Measurements from ENCODE around the gene KIAA1217. TPM values are rescaled to one million over a fixed set of nuclear protein-coding genes. Genes with fewer than 3 reads are reported as not detected.

KIAA1217 gene
- total RNA-seq, 1 experiment from 2014 or later: 18.6 TPM

GRCh38 chr10:24219963-24220362 is 11.0 kb downstream of the KIAA1217 start:
- no peak overlapping the region for H4K5ac ChIP-seq (ENCODE audit: insufficient read length, low read depth, low read length)
- no peak overlapping the region for H3T11ph ChIP-seq (ENCODE audit: low read length)
- H3K79me2 ChIP-seq (ENCODE audit: insufficient read depth, low read length): peaks cover 2% of the 10 kb centered on the region; the same call in 1 of the 2 replicates
- H3K23me2 ChIP-seq (ENCODE audit: insufficient read length, low read depth, low read length, poor library complexity, severe bottlenecking): no peaks in the 10 kb centered on the region
- H3K27me3 ChIP-seq (ENCODE audit: insufficient read depth, low read length): no peaks in the 10 kb centered on the region
- no peak overlapping the region for H3K9ac ChIP-seq (ENCODE audit: extremely low read depth, insufficient read length, low read length)
- no peaks in the 10 kb centered on the region for H3K9me3 ChIP-seq (ENCODE audit: control insufficient read depth, low read depth, low read length)
- H3K79me1 ChIP-seq (ENCODE audit: insufficient read depth, low read depth, low read length, poor library complexity, severe bottlenecking): no peaks in the 10 kb centered on the region
- DNase-seq: no peak
- H2AFZ ChIP-seq (ENCODE audit: low read length): no peak overlapping the region
- H2BK120ac ChIP-seq (ENCODE audit: low read depth, low read length, poor library complexity, severe bottlenecking): no peak overlapping the region
- no peak for TF ChIP-seq CTCF (conservative IDR thresholded peaks at IDR 0.05)
- H3K27me3 Mint-ChIP-seq (ENCODE audit: low read depth): no peaks in the 10 kb centered on the region
- no peak overlapping the region for H2AK5ac ChIP-seq (ENCODE audit: insufficient read length, low read length)
- no peak overlapping the region for H3K27ac ChIP-seq (ENCODE audit: insufficient read length, low read depth, low read length)
- H3K14ac ChIP-seq (ENCODE audit: insufficient read depth, low read length): no peak overlapping the region
- H3K4ac ChIP-seq (ENCODE audit: low read depth, low read length): no peak overlapping the region
- no CpG with 5 or more reads among the region's 3 CpGs for WGBS (ENCODE audit: extremely low coverage, insufficient read length, low lambda C conversion rate)
- no peak overlapping the region for H2BK15ac ChIP-seq (ENCODE audit: low read depth, low read length)
- no peaks in the 10 kb centered on the region for H3K9me3 Mint-ChIP-seq
- H2BK5ac ChIP-seq (ENCODE audit: insufficient read length, low read length): no peak overlapping the region
- H4K8ac ChIP-seq (replicated peaks; ENCODE audit: insufficient read length, low read depth, low read length): no peak overlapping the region
- peaks cover 20 to 24% of the 10 kb centered on the region in 2 experiments for H3K4me1 Mint-ChIP-seq
- no peak overlapping the region for H3K4me2 ChIP-seq (ENCODE audit: insufficient read depth, insufficient read length, low read length)
- H3K18ac ChIP-seq (ENCODE audit: insufficient read length, low read depth, low read length): no peak overlapping the region
- H3K27ac Mint-ChIP-seq: peak overlapping the region in 1 of 3 experiments; percentile 8; a peak in 1 of 7 replicates
- peaks cover 10% of the 10 kb centered on the region for H3K4me1 ChIP-seq (ENCODE audit: insufficient read depth, low read length)
- H3K36me3 Mint-ChIP-seq (ENCODE audit: insufficient read depth in 1 of 3, low read depth in 3 of 3): peaks cover 9 to 26% (median 23%) of the 10 kb centered on the region in 3 experiments; a peak in 6 of 7 replicates
- no peak overlapping the region for H3K4me3 Mint-ChIP-seq
- H4K20me1 ChIP-seq (ENCODE audit: control insufficient read depth, insufficient read depth, insufficient read length): no peaks in the 10 kb centered on the region
- H2BK12ac ChIP-seq (ENCODE audit: insufficient read length, low read depth, low read length): no peak overlapping the region
- H3K23ac ChIP-seq (ENCODE audit: insufficient read length, low read depth, low read length): no peak overlapping the region
- H3K56ac ChIP-seq (ENCODE audit: insufficient read length, low read depth, low read length): no peak overlapping the region
- H4K91ac ChIP-seq (ENCODE audit: insufficient read length, low read depth, low read length): no peak overlapping the region
- no peak overlapping the region for H2BK20ac ChIP-seq (ENCODE audit: low read depth, low read length, poor library complexity, severe bottlenecking)

Data from H9 (cell line).